GM12873 (cell line): ENCODE data around the gene TPD52L1.

ENCODE experiments used
- TF ChIP-seq, protein P1 (sequence below): IDR thresholded peaks from 2 replicates; pipeline ENCODE4 v1.5.1; 2012; ENCODE audit warnings: low read depth, mild to moderate bottlenecking, moderate library complexity, low read length, control low read depth; ENCODE audit not compliant: insufficient read depth; ENCODE audit errors: missing control alignments

The TPD52L1 gene

DNA sequence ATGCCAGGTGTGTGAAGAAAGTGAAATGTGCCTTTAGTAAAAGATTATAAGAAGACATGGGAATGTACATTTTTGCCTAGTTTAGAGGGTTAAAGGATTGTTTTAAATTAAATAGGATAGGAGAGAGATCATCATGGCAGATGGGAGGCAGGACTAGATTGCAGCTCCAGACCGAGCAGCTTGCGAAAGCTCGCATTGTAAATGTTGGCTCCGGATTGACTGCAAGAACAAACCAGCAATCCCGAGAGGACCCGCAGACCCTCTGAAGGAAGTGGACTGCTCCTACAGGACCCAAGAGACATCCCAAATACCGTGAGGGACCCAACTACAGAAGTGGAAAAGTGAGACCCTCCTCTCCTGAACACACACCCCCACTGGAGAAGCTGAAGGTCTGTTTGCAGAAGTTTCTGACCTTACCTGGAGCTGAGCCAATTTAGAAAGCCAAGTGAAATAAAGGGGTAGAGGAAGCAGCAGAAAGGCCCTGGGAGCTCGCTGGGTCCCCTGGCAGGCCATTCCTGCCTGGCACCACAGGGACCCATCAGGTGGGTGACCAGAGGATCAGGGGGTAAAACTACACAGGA, 30.0 kb upstream of the TPD52L1 start:
- TF ChIP-seq, protein P1, sequence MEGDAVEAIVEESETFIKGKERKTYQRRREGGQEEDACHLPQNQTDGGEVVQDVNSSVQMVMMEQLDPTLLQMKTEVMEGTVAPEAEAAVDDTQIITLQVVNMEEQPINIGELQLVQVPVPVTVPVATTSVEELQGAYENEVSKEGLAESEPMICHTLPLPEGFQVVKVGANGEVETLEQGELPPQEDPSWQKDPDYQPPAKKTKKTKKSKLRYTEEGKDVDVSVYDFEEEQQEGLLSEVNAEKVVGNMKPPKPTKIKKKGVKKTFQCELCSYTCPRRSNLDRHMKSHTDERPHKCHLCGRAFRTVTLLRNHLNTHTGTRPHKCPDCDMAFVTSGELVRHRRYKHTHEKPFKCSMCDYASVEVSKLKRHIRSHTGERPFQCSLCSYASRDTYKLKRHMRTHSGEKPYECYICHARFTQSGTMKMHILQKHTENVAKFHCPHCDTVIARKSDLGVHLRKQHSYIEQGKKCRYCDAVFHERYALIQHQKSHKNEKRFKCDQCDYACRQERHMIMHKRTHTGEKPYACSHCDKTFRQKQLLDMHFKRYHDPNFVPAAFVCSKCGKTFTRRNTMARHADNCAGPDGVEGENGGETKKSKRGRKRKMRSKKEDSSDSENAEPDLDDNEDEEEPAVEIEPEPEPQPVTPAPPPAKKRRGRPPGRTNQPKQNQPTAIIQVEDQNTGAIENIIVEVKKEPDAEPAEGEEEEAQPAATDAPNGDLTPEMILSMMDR = no peak

DNA sequence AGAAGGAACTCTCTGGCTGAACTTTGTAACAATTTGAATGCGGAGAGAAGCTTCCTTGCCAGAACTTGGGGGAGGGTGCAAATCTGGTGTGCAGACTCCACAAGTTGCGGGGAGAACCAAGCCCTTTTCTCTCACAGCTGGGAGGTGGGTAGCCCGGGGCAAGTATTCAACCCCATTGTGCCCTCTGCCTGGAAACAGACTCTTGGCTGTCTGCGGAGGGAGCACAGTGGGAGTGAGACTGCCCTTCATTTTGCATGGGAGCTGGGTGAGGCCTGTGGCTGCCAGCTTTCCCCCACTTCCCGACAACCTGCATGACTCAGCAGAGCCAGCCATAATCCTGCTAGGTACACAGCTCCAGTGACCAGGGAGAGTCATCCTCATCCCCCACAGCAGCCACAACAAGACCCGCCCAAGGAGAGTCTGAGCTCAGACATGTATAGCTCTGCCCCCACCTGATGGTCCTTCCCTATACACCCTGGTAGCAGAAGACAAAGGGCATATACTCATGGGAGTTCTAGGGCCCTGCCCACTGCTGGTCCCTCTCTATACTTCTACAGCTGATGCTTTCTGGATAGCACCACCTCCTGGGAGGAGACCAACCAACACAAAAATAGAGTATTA, 29.4 kb upstream of the TPD52L1 start:
- TF ChIP-seq, protein P1 = no peak

DNA sequence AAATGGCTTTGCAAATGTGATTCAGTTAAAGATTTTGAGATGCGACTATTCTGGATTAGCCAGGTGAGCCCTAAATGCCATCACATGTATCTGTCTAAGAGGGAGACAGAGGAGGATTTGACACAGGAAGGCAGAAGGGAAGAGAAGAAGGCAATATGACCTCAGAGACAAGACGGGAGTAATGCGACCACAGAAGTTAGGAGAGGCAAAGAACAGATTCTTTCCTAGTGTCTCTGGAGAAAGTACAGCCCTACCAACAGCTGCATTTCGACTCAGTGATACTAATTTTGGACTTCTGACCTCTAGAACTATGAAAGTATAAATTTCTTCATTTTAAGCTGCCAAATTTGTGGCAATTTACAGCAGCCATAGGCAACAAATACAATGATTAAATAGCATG, 24.2 kb upstream of the TPD52L1 start:
- TF ChIP-seq, protein P1 = no peak

DNA sequence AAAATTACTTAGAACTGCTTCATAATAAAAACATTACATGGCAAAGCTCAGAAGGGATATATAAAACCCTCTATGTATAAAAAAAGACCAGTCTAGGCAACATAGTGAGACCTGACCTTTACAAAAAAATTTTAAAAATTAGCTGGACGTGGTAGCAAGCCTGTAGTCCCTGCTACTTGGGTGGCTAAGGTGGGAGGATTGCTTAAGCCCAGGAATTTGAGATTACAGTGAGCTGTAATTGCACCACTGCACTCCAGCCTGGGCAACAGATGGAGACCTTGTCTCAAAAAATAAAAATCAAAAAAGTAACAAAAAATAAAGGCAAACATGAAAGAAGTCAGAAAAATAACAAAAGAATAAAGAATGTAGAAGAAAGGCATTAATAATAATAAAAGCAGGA, 21.5 kb upstream of the TPD52L1 start:
- TF ChIP-seq, protein P1 = no peak

DNA sequence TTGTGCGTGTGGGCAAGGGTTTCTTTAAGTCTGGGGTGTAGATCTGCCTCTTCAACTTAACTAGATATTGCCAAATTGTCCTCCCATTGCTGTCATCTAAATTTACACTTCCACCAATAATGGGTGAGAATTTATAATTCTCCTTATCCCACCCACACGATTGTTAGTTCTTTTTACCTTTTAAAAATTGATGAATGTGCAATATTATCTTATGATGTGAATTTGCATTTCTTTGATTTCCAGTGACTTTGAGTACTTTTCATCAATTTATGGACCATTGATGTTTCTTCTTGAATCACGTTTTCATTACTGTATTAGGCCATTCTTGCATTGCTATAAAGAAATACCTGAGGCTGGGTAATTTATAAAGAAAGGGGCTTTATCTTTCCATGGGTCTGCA, 17.2 kb upstream of the TPD52L1 start:
- TF ChIP-seq, protein P1 = no peak

DNA sequence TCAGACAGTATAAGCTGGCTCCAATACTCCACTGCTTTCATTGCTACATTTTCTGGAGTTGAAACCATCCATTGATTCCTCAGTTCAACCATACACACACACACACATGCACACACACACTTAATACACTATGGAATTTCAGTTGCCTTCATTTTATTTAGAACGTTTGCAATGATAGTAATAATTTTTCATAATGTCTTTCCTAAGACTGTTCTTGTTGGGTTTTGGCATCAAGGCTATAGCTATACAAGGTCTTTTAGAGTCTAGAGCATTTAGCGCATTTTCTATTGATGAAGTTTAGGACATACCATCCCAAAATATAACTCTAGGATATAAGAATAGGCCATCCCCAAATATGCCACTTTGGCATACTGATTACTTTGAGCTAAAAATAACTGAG, 15.5 kb upstream of the TPD52L1 start:
- TF ChIP-seq, protein P1 = no peak

DNA sequence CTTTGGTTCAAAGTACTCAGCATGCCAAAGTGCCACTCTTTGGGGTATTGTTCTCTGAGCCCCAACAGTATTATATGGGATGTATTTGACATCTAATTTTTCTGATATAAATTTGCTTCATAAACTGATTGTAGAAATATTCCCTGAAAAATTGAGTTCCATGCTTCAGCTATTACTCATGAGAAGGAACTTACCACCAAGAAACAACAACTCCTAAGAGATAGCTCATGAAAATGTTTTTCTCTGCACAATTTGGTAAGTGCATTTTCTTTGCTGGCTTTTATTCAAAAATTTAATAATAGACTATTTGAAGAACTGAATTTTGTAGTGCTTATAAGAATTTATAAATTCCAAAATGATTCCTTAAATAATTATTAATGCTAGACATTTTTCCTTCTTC, 12.8 kb upstream of the TPD52L1 start:
- TF ChIP-seq, protein P1 = no peak
